Gastroesophageal sphincter (tissue), 4 donors: ENCODE results near the gene STRIP2. TPM values are rescaled to one million over a fixed set of nuclear protein-coding genes. Genes with fewer than 3 reads are reported as not detected.

Experiments used
- ATAC-seq: fragments of 150-250 bp; one replicate; pipeline ENCODE4 v1.9.1; 2016; ENCODE audit warnings: mild to moderate bottlenecking, moderate library complexity
- H3K27ac ChIP-seq, 4 donors: fragments of 200-600 bp; sonication (generic) in 3 of 4; 1 replicate in 3 of 4; 2 replicates in 1 of 4; pipeline ENCODE4 v1.5.1; 2016 to 2019
- H3K27me3 ChIP-seq: fragments of 200-600 bp; sonication (generic); one replicate; pipeline ENCODE4 v1.5.1; 2019
- H3K36me3 ChIP-seq, 2 donors: fragments of 200-600 bp; sonication (generic); one replicate each; pipeline ENCODE4 v1.5.1; 2019; ENCODE audit warnings: control low read depth in 1 of 2
- H3K4me1 ChIP-seq, 3 donors: fragments of 200-600 bp; sonication (generic); 1 replicate in 2 of 3; 2 replicates in 1 of 3; pipeline ENCODE4 v1.5.1; 2016 to 2019; ENCODE audit warnings: control low read depth in 2 of 3
- H3K4me3 ChIP-seq, 2 donors: fragments of 200-600 bp; sonication (generic); one replicate each; pipeline ENCODE4 v1.5.1; 2019; ENCODE audit warnings: mild to moderate bottlenecking in 1 of 2, moderate library complexity in 1 of 2
- H3K9me3 ChIP-seq, 3 donors: fragments of 200-600 bp; sonication (generic); one replicate each; pipeline ENCODE4 v1.5.1; 2017 to 2019; ENCODE audit warnings: control low read depth in 2 of 3
- EP300 ChIP-seq: sonication (generic); formaldehyde crosslinking; IDR thresholded peaks from one replicate; pipeline ENCODE4 v1.6.1; 2017; ENCODE audit warnings: antibody characterized with exemption, mild to moderate bottlenecking
- POLR2A ChIP-seq, 2 donors: fragments of 450-650 bp; IDR thresholded peaks; one replicate each; pipeline ENCODE4 v1.6.1; 2017; ENCODE audit warnings: antibody characterized with exemption in 2 of 2, mild to moderate bottlenecking in 2 of 2, moderate library complexity in 1 of 2
- POLR2AphosphoS5 ChIP-seq: sonication (generic); formaldehyde crosslinking; IDR thresholded peaks from one replicate; pipeline ENCODE4 v1.6.1; 2017; ENCODE audit warnings: antibody characterized with exemption
- WGBS, 2 donors: methylation state at CpG; one replicate each; pipeline ENCODE4 v1.1.5; 2018; ENCODE audit warnings: low coverage in 1 of 2; 5-methylcytosine and 5-hydroxymethylcytosine counted together
- total RNA-seq, 4 donors: library from RNA; depleted of rRNA; stranded (reverse); fragments of >200 nt; gene quantifications; one replicate each; pipeline ENCODE4 v1.1.0, GENCODE V29; 2016
- TF ChIP-seq, protein P1 (sequence below), 4 experiments: fragments of 200-600 bp in 2 of 4; fragments of 450-650 bp in 2 of 4; sonication (generic) in 1 of 4; IDR thresholded peaks; one replicate each; pipeline ENCODE4 v1.5.1; 2017 to 2019; ENCODE audit warnings: antibody characterized with exemption in 4 of 4, mild to moderate bottlenecking in 2 of 4, moderate library complexity in 2 of 4

Gene STRIP2
- total RNA-seq, 4 donors from 2014 or later, result 1.2 to 2.6 (median 1.9) TPM

DNA sequence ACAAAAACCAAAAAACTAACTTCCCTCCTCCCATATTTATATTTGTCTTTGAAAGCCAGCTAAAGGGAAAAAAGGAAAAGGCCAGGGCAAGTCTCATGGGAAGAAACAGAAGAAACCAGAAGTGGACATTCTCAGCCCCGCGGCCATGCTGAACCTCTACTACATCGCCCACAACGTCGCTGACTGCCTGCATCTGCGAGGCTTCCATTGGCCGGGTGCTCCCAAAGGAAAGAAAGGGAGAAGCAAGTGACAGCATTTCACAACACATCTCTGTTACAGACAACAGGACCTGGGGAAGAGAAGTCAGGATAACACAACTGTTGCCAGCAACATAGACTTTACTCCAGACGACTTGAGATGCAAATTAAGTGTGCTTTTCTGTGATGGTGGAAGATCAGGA, 78.0 kb downstream of the STRIP2 start:
- Histone ChIP-seq H3K27ac (no peak overlapping the region), H3K4me3 (no peak overlapping the region), H3K4me1 (no peaks in the 10 kb centered on the region), H3K9me3 (no peaks in the 10 kb centered on the region), H3K27me3 (peaks cover 19% of the 10 kb centered on the region), H3K36me3 (no peaks in the 10 kb centered on the region)
- TF ChIP-seq POLR2AphosphoS5 (no peak), POLR2A (IDR thresholded peaks at IDR 0.05) (no peak), EP300 (no peak)
- TF ChIP-seq, protein P1, sequence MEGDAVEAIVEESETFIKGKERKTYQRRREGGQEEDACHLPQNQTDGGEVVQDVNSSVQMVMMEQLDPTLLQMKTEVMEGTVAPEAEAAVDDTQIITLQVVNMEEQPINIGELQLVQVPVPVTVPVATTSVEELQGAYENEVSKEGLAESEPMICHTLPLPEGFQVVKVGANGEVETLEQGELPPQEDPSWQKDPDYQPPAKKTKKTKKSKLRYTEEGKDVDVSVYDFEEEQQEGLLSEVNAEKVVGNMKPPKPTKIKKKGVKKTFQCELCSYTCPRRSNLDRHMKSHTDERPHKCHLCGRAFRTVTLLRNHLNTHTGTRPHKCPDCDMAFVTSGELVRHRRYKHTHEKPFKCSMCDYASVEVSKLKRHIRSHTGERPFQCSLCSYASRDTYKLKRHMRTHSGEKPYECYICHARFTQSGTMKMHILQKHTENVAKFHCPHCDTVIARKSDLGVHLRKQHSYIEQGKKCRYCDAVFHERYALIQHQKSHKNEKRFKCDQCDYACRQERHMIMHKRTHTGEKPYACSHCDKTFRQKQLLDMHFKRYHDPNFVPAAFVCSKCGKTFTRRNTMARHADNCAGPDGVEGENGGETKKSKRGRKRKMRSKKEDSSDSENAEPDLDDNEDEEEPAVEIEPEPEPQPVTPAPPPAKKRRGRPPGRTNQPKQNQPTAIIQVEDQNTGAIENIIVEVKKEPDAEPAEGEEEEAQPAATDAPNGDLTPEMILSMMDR (IDR thresholded peaks at IDR 0.05), result no peak
- ATAC-seq, result no peak
- 58 to 74% methylated on average over 3 to 8 of the region's 8 CpGs for WGBS, 2 donors

DNA sequence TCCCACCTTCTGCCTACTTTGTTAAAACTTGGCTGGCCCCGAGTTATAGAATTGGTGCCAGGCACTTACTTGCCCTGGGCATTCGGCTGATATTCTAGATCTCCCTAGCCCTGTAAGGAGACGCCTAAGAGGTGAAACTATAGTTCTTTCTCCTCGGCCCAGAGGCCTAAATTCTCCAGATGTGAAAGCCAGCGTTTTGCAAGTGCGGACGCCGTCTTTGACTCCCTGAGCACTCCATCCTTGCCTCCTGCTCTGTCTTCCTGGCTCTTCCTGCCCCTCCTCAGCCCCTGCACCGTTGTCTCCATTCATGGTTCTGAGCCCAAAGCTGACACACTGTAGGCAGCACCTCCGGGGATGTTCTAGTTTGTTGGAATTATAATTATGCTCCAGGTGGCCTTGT, 79.3 kb downstream of the STRIP2 start:
- Histone ChIP-seq H3K9me3 (no peaks in the 10 kb centered on the region), H3K27me3 (peaks cover 20% of the 10 kb centered on the region), H3K27ac (no peak overlapping the region), H3K4me1 (no peaks in the 10 kb centered on the region), H3K4me3 (no peak overlapping the region), H3K36me3 (no peaks in the 10 kb centered on the region)
- ATAC-seq, result no peak
- TF ChIP-seq POLR2A (IDR thresholded peaks at IDR 0.05), result no peak
- 60 to 85% methylated on average over 2 to 7 of the region's 10 CpGs for WGBS, 2 donors

GRCh38 chr7:129514683-129515082, 80.5 kb downstream of the STRIP2 start:
- no peak overlapping the region for H3K4me3 ChIP-seq
- no peaks in the 10 kb centered on the region for H3K4me1 ChIP-seq
- no peak for TF ChIP-seq POLR2A (IDR thresholded peaks at IDR 0.05)
- TF ChIP-seq, protein P1 (IDR thresholded peaks at IDR 0.05), result no peak
- TF ChIP-seq POLR2AphosphoS5, result no peak
- TF ChIP-seq EP300, result no peak
- H3K27ac ChIP-seq, result no peak overlapping the region
- H3K36me3 ChIP-seq, result no peaks in the 10 kb centered on the region
- H3K9me3 ChIP-seq, result no peaks in the 10 kb centered on the region
- 25% methylated on average over 2 of the region's 4 CpGs; no CpG with 5 or more reads in 1 of the 2 donors for WGBS, 2 donors
- H3K27me3 ChIP-seq, result peaks cover 20% of the 10 kb centered on the region
- ATAC-seq, result no peak

- Histone ChIP-seq H3K9me3 (no peaks in the 10 kb centered on the region), H3K36me3 (no peaks in the 10 kb centered on the region), H3K27ac (no peak overlapping the region), H3K27me3 (peaks cover 20% of the 10 kb centered on the region), H3K4me1 (no peaks in the 10 kb centered on the region), H3K4me3 (no peak overlapping the region)
- WGBS, 2 donors, result 67 to 84% methylated on average over 2 to 4 of the region's 4 CpGs
- TF ChIP-seq, protein P1 (IDR thresholded peaks at IDR 0.05), result no peak
- TF ChIP-seq EP300 (no peak), POLR2AphosphoS5 (no peak), POLR2A (IDR thresholded peaks at IDR 0.05) (no peak)
- ATAC-seq, result no peak
Measured at GRCh38 chr7:129515381-129515780, 81.1 kb downstream of the STRIP2 start.

GRCh38 chr7:129517931-129518330, 83.7 kb downstream of the STRIP2 start:
- Histone ChIP-seq H3K4me3 (no peak overlapping the region), H3K4me1 (no peaks in the 10 kb centered on the region), H3K36me3 (no peaks in the 10 kb centered on the region), H3K9me3 (no peaks in the 10 kb centered on the region), H3K27ac (no peak overlapping the region), H3K27me3 (peaks cover 35% of the 10 kb centered on the region)
- 58 to 82% methylated on average over 3 to 6 of the region's 6 CpGs for WGBS, 2 donors
- no peak for ATAC-seq
- TF ChIP-seq EP300, result no peak
- no peak for TF ChIP-seq POLR2A (IDR thresholded peaks at IDR 0.05)
- TF ChIP-seq, protein P1 (IDR thresholded peaks at IDR 0.05), result no peak
- TF ChIP-seq POLR2AphosphoS5, result no peak
